HG03045 (cell line): ENCODE results near the gene RAET1E.
"Not testable (repeated sequence)": the region's sequence is repeated elsewhere in the genome, so short reads cannot be mapped to it uniquely, and the experiment has no call there.

ENCODE experiments used
- ATAC-seq: cut with Tn5 transposase; IDR thresholded peaks from one replicate; pipeline ENCODE4 v1.9.1; 2021; ENCODE audit warnings: mild to moderate bottlenecking, moderate library complexity; ENCODE audit not compliant: unreplicated experiment

RAET1E gene

DNA sequence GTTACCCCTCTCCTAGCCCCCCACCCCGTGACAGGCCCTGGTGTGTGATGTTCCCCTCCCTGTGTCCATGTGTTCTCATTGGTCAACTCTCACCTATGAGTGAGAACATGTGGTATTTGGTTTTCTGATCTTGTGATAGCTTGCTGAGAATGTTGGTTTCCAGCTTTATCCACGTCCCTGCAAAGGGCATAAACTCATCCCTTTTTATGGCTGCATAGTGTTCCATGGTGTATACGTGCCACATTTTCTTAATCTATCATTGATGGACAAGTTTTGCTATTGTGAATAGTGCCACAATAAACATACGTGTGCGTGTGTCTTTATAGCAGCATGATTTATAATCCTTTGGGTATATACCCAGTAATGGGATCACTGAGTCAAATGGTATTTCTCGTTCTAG lies 6.0 kb downstream of the RAET1E start:
- ATAC-seq: not testable (repeated sequence)

GRCh38 chr6:149891259-149891658 lies 6.7 kb downstream of the RAET1E start:
- no peak for ATAC-seq

DNA sequence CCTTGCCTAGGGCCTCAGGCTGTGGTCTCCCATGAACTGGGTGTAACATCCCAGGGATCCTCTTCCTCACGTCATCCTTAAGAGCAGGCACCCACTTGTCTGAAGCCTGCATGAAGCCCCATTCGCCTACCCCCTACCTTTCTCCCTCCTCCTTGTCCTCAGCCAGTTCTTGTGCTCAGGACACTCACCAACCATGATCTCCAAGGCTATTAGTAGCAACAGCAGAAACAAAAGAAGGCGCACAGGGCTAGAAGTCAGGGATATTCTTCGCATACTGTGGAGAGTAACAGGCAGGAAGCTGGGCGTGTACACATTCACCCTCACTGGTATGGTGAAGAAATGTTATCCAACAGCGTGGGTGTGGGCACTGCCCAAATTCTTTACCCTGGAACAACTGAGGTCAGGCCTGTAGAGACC lies 7.3 kb downstream of the RAET1E start:
- no peak for ATAC-seq

GRCh38 chr6:149889326-149889725 lies 8.6 kb downstream of the RAET1E start:
- ATAC-seq: no peak

- ATAC-seq: no peak
Observed at GRCh38 chr6:149888659-149889058, 9.3 kb downstream of the RAET1E start.

DNA sequence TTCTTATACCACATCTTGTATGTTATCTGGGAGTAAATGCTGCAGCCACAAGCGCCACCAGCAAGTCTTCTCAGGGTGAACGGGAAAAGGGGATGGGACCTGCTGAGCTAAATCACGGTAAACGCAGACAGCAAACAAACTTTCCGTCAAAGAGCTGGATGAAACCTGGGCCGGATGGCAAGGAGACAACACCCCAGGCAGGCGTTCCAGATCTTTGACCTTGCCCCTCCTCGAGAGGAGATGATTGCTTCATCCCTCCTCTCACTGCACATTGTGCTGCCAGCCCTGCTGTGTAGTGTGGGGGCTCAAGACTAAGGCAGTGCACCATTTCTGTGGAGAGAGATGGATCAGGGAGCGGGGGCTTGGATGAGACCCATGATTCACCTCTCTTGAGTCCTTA lies 9.8 kb downstream of the RAET1E start:
- ATAC-seq: no peak

- ATAC-seq: no peak
Observed at GRCh38 chr6:149887343-149887742, 10.6 kb downstream of the RAET1E start.

- no peak for ATAC-seq
Observed at GRCh38 chr6:149885888-149886287, 12.0 kb downstream of the RAET1E start.

DNA sequence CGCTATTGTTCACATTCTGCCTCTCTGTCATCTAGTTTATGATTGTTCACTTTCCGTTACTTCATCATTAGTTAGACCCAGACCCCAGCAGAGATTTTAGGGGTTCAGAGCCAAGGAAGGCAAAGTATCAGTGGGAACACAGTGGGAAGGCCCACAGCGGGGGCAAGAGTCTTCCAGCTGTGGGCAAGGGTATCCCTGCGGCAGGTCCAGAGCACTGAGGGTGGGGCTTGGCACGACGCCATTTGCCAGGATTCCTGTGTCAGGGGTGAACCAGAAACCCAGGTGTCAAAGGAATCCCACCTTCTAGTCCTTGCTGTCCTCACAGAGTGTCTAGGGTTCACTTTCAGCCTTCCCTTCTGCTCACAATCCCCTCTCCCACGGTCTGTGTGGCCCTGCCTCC lies 13.3 kb downstream of the RAET1E start:
- no peak for ATAC-seq

DNA sequence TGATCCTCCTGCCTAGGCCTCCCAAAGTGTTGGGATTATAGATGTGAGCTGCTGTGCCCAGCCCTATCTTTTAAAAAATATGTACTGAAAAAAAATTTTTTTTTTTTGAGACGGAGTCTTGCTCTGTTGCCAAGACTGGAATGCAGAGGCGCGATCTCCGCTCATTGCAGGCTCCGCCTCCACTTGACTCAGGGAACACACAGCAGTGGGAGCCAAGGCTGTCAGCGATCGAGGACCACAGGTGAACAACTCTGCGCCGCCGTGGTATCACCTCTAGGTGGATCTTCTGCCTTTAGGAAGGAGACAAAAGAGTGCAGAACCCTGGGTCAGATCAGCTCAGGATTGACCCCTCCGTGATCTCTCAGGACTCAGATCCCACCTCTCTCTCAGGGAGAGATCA lies 13.7 kb downstream of the RAET1E start:
- ATAC-seq: no peak

- no peak for ATAC-seq
Observed at GRCh38 chr6:149881860-149882259, 16.1 kb downstream of the RAET1E start.

GRCh38 chr6:149881066-149881766 lies 16.7 kb downstream of the RAET1E start:
- no peak for ATAC-seq

GRCh38 chr6:149877659-149878058 lies 20.3 kb downstream of the RAET1E start:
- ATAC-seq: no peak

DNA sequence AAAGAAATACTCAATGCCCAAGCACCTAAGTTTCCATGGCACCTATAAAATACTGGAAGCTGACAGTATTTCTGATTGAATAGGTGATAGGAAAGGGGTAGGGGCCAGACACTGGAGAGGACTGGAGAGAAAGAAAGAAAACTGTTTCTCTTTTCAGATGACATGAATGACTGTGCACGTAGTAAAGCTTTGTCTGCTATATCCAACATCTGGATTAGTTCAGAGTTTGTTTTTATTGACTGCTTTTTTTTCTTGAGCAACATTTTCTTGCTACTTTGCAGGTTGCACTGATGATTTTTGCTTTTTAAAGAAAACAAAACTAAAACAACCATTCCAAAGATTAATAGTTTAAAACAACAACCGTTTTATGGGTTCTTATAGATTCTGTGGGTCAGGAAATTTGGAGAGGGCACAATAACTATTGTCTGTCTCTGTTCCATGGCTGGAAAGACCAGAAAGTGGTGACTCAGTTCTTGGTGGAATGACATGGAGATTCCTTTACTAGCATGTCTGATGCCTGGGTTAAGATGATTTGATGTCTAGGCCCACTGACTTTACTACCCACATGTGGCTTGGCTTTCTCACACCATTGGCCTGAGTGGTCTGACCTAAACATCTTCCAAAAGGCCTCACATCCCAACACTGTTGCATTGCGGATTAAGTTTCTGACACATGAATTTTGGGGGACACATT lies 21.5 kb downstream of the RAET1E start:
- ATAC-seq: no peak

- no peak for ATAC-seq
Observed at GRCh38 chr6:149872233-149872632, 25.7 kb downstream of the RAET1E start.

GRCh38 chr6:149871182-149871581 lies 26.7 kb downstream of the RAET1E start:
- no peak for ATAC-seq

DNA sequence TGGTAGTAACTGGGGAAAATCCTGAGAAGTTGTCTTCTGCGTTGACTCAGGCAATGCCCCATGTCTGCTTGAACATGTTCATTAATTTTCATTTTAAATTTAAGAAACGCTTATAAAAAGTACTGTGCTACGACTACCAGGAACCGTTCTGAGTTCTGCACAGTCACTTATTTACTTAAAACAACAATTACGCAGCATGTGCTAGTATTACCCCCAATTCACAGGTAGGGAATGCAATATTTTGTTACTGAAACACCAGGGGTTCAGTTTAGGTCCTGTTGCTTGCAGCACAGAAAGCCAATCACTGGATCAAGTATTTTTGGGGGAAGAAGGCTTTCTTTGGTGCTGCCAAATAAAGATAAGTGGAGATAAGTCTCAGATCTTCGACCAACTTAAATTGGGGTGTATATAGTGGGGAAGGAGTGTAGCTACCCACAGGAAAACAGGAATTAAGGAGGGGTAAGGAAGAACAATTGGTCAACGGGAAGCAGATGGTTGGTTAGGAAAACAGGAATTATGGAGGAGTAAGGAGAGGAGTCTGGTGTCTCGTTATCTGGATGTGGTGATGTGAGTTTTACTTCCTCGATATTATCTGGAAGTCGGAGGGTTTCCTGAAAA lies 28.5 kb downstream of the RAET1E start:
- ATAC-seq: no peak

DNA sequence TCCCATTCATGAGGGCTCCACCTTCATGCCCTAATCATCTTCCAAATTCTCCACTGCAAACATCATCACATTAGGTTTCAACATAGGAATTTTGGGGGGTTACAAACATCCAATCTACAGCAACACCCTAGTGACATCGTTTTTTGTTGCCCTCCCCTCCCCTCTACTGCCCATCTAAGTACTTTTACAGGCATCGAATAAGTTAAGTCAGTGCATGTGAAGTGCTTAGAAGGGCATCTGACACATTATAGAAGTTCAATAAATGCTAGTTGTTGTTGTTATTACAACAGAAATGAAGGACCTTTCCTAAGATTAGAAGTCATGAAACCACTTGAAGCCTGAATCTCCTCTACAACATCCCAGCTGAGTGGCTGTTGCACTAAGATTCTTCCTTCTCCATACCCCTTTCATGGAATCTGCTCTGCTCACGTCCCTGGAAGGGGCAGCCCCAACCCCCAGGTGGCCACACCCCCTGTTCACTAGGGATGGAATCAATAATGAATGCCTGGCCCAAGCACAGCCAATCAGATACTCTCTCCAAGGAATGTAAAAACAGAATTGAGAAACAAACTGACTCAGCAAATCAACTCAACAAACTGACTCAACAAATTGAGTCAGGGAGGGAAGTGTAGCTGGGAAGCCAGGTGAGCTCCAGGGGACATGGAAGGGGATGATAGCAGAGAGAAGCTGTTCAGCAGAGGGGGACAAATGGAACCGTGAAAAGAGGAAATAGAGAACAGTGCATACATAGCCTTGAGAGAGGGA lies 29.9 kb downstream of the RAET1E start:
- no peak for ATAC-seq

DNA sequence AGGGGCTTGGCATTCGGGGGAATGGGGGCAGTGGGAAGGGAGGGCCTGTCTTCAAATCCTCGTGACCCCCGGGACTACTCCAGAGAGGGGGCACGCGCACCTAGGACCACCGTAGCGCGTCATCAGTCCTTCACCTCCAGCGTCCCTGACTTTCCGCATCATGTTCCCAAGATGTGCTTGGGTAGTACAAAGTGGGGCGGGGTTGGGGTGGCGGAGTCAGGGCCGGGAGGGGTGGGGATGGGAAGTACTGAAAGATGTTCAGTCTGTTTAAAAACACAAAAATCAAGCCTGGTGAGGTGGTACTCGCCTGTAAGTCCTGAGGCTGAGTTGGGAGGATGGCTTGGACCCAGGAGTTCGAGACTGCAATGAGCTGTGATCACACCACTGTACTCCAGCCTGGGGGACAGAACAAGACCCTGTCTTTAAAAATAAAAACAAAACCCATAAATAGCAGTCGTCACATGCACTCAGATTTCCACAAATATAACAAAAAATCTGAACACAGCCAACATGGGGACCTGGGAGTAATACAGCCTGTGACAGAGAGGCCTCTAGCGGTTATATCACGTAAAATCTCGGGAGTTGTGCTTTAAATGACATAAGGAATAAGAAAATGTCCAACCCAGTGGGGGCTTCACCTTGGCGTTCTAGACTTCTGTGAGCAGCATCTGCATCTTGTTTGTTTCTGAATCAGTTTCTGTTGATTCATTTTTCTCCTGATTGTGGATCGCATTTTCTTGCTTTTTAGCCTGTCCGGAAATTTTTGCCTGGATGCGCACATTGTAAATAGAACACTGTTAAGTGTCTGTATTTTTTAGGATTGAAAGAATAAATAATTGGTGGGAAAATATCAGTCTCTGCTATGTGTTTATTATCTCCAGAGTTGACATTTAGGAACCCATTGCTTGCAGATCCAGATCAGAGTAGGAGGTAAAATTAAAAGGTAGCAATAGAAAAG lies 33.1 kb downstream of the RAET1E start:
- ATAC-seq: no peak
